IMR-90 (cell line): Measurements from ENCODE around the gene EIF5A.

Experiments
- CEBPB ChIP-seq: IDR thresholded peaks from 2 replicates; pipeline ENCODE4 v1.6.1; 2012; ENCODE audit warnings: low read depth, low read length, improper control_type of control experiment
- CTCF ChIP-seq: conservative IDR thresholded peaks from 2 replicates; pipeline ENCODE4 v1.5.1; 2012; ENCODE audit warnings: mild to moderate bottlenecking, low read depth, low read length, improper control_type of control experiment
- MAFK ChIP-seq: IDR thresholded peaks from 2 replicates; pipeline ENCODE4 v1.6.1; 2012; ENCODE audit warnings: low read depth, low read length, improper control_type of control experiment
- MAZ ChIP-seq: IDR thresholded peaks from 2 replicates; pipeline ENCODE4 v1.6.1; 2012; ENCODE audit warnings: low read depth, mild to moderate bottlenecking, low read length, improper control_type of control experiment, moderate library complexity, borderline replicate concordance
- NFE2L2 ChIP-seq: fragments of 150-350 bp; IDR thresholded peaks from 2 replicates; pipeline ENCODE4 v1.6.1; 2016; ENCODE audit warnings: low read depth, mild to moderate bottlenecking, low read length
- POLR2A ChIP-seq: IDR thresholded peaks from 2 replicates; pipeline ENCODE4 v1.6.1; 2012; ENCODE audit warnings: mild to moderate bottlenecking, low read depth, low read length
- RAD21 ChIP-seq: IDR thresholded peaks from 2 replicates; pipeline ENCODE4 v1.6.1; 2012; ENCODE audit warnings: low read length, improper control_type of control experiment
- RCOR1 ChIP-seq: IDR thresholded peaks from 2 replicates; pipeline ENCODE4 v1.6.1; 2012; ENCODE audit warnings: mild to moderate bottlenecking, low read length, improper control_type of control experiment; ENCODE audit not compliant: insufficient replicate concordance
- RFX5 ChIP-seq: IDR thresholded peaks from 2 replicates; pipeline ENCODE4 v1.8.0; 2012; ENCODE audit warnings: low read depth, mild to moderate bottlenecking, low read length, moderate library complexity

GRCh38 chr17:7281074-7281952 is 26.1 kb upstream of the EIF5A start, which contains the start of gene SLC2A4:
- TF ChIP-seq CTCF (no peak), RFX5 (no peak), MAFK (no peak), POLR2A (peak; percentile 15; the same call in 1 of the 2 replicates), NFE2L2 (no peak), RAD21 (no peak), MAZ (peak; percentile 45; the same call in 1 of the 2 replicates), RCOR1 (no peak), CEBPB (no peak)
